HG02973 (cell line): ENCODE results near the gene PTPA.
A peak's percentile ranks its signal among the peaks of the same experiment; 100 is the strongest.

Experiments used
- ATAC-seq: cut with Tn5 transposase; IDR thresholded peaks from one replicate; pipeline ENCODE4 v1.9.1; 2021; ENCODE audit warnings: moderate library complexity; ENCODE audit not compliant: unreplicated experiment

The PTPA gene

GRCh38 chr9:129110740-129111527 is at the start of gene PTPA, which contains the start of gene CRAT:
Gene PTPA, plus strand, starts transcription at chr9:129111415. Its CDS starts 186 bp downstream, at chr9:129111601.
Gene CRAT, minus strand, starts transcription at chr9:129110793. Its CDS starts 284 bp downstream, at chr9:129110509.
- peak; percentile 60 for ATAC-seq

DNA sequence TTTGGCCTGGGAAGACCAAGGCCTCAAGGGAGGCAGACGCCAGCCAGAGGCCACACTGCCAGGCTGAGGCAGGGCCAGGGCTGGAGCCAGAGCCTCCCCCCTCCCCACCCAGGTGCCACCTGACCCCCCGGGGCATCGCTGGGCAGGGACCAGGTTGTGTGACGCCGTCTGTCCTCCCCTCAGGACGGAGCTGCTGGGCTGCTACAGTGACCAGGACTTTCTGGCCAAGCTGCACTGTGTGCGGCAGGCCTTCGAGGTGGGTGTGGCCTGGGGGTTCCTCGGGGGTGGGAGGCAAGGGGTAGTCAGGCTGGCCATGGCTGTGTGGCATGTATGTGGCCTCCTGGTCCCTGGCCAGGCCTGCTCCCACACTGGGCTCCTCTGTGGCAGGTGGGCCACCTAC is 48.2 kb upstream of the PTPA start:
- no peak for ATAC-seq

DNA sequence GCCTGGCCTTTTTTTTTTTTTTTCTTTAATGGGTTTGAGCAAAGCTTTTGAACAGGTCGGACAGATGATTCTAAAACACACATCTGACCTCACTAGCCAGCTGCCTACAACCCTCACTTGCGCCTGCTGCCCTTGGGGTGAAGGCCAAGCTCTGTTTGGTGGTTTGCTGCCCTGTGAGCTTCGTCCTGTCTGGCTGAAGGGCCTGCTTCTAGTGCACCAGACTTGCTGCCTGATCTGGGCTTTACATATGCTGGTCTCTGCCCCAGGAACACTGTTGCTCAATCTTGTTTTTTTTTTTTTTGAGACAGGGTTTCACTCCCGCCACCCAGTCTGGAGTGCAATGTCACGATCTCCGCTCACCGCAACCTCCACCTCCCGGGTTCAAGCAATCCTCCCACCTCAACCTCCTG is 46.7 kb upstream of the PTPA start:
- ATAC-seq: no peak

DNA sequence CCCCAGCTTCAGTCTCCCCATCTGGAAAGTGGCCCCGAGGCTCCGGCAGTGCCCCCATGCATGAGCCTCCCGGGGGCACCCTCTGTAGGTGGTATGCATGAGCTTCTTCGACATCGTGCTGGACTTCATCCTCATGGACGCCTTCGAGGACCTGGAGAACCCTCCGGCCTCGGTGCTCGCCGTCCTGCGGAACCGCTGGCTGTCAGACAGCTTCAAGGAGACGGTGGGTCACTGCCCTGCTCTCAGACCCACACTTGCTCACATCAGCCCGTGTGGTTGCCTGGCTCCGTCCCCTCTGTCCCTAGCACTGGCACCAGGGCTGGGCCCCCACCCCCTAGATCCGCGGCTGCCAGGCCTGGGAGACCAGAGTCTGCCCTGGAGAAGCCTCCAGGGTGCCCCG is 43.1 kb upstream of the PTPA start:
- no peak for ATAC-seq

GRCh38 chr9:129068990-129069861 is 42.0 kb upstream of the PTPA start:
- peak; percentile 68 for ATAC-seq

- ATAC-seq: no peak
Measured at GRCh38 chr9:129069862-129070641, 41.2 kb upstream of the PTPA start.

GRCh38 chr9:129070696-129071525 is 40.3 kb upstream of the PTPA start:
- ATAC-seq: no peak

GRCh38 chr9:129071526-129072126 is 39.6 kb upstream of the PTPA start:
- ATAC-seq: no peak

DNA sequence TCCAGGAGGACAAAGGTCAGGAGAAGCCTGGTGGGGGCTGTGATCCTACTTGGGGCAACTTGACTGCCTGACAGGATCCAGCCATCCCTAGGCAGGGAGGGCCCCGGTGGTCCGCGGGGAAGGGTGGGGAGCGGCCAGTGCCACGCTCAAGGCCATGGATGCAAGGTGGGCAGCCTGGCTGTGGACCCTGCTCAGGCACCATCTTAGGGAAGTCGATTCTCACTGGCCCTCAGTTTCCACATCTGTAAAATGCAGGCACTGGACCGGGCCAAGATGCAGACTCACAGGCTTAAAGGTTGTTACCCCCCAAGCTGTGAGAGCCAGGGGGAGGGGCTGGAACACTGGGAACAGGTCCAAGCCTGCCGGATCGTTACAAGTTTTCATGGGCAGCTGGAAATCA is 39.0 kb upstream of the PTPA start:
- ATAC-seq: no peak

DNA sequence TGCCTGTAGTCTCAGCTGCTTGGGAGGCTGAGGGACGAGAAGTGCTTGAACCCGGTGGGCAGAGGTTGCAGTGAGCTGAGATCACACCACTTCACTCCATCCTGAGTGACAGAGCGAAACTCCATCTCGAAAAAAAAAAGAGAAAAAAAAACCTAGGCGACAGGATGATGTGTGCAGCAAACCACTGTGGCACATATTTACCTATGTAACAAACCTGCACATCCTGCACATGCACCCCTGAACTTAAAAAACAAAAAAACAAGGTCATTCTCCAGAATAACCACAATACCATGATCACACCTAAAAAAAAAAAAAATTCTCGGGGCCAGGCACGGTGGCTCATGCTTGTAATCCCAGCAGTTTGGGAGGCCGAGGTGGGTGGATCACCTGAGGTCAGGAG is 37.8 kb upstream of the PTPA start:
- no peak for ATAC-seq

DNA sequence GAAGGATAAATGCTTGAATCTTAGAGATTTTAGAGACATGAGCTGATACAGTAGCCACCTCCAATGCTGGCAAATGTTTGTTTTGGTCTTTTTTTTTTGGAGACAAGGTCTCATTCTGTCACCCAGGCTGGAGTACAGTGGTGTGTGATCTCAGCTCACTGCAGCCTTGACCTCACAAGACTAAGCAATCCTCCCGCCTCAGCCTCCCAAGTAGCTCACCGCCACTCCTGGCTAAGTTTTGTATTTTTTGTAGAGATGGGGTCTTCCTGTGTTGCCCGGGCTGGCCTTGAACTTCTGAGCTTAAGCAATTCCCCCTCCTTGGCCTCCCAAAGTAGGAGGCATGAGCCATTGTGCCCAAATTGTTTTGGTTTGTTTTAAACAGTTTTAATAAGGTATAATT is 37.1 kb upstream of the PTPA start:
- ATAC-seq: no peak

- no peak for ATAC-seq
Measured at GRCh38 chr9:129075996-129076639, 35.1 kb upstream of the PTPA start.

- no peak for ATAC-seq
Measured at GRCh38 chr9:129076640-129077037, 34.6 kb upstream of the PTPA start.

DNA sequence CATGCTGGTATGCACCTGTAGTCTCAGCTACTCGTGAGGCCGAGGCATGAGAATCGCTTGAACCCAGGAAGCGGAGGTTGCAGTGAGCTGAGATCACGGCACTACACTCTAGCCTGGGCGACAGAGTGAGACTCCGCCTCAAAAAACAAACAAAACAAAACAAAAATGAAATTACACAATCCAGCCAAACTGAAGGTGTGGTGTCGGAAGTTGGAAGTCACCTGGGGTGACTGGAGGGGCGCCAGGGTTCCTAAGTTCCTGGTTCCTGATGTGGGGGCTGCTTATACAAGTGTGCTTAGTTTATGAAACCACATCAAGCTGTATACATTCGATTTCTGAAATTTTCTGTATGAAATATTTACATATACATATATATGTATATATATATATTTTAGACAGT is 34.0 kb upstream of the PTPA start:
- ATAC-seq: no peak

GRCh38 chr9:129078691-129079503 is 32.3 kb upstream of the PTPA start:
- ATAC-seq: no peak

DNA sequence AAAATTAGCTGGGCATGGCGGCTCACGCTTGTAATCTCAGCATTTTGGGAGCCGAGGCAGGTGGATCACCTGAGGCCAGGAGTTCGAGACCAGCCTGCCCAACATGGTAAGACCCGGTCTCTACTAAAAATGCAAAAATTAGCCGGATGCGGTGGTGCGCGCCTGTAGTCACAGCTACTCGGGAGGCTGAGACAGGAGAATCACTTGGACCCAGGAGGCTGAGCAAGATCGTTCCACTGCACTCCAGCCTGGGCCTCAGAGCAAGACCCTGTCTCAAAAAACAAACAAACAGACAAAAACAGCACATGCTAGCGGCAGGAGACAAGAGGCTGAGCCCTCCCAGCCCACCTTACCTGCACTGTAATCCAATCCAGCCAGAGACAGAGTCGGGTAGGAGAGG is 31.4 kb upstream of the PTPA start:
- no peak for ATAC-seq

DNA sequence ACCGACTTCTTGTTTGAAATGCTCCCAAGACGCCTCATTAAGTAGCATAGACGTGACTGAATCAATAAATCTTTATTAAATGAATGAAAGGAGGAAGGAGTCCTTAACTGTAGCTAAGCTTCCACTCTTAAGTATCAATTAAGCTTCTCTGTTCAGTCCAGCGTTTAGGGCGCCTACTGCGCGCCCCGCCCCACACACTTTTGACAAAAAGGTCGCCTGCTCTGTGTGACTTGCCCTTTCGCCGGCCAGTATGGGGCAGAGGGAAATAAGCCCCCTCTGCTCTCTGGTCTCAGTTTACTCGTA is 31.0 kb upstream of the PTPA start:
- ATAC-seq: no peak

GRCh38 chr9:129080601-129081387 is 30.4 kb upstream of the PTPA start, which contains the start of gene DOLPP1:
Gene DOLPP1, plus strand, starts transcription at chr9:129081111. Its CDS starts 21 bp downstream, at chr9:129081132.
- ATAC-seq: peak; percentile 89
